NCI-H345 treated with DMSO at 0.1 percent for 48 hours (cell line): ENCODE measurements around the gene SSBP2.
"Not testable (repeated sequence)": the region's sequence is repeated elsewhere in the genome, so short reads cannot be mapped to it uniquely, and the experiment has no call there.

Source experiments
- DNase-seq: peaks from one replicate; lab custom pipeline; 2025; ENCODE audit not compliant: unreplicated experiment; lab: John Stamatoyannopoulos, UW

The SSBP2 gene

DNA sequence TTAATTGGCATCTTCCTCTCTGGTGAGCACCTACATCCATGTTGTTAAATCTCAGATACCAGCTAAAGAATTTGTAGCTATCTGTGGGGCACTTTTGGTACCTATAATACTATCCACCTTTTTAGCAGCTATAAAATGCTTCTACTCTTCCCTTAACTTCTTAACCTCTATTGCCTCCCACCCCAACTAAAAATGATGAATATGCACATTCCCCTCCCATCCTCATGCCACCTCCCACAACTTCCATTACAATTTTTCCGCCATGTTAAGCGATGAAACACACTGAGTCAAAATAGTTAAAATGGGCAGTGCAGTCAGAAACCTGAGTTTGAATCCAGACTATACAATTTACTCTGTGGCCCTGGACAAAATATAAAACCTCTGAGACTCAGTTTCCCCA, 10.1 kb downstream of the SSBP2 start:
- DNase-seq, result no peak

GRCh38 chr5:81739291-81739690, 11.6 kb downstream of the SSBP2 start:
- no peak for DNase-seq

DNA sequence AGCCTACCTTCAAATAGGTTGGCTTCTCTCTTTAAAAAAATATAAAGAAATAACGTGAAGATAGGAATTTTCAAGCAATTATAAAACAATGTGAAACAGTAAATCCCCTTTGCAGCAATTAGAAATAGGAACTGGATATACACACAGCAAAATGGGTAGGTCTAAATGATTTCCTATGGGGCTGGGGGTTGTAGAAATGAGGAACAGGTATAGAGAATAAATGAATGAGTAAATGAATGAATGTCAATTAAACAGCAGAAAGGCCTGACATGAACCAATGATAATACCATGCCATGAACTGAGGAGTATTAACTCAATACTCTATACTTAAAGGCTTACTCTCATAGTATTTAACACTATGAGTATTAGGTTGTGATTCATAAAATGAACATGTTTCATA, 21.6 kb downstream of the SSBP2 start:
- DNase-seq, result no peak

DNA sequence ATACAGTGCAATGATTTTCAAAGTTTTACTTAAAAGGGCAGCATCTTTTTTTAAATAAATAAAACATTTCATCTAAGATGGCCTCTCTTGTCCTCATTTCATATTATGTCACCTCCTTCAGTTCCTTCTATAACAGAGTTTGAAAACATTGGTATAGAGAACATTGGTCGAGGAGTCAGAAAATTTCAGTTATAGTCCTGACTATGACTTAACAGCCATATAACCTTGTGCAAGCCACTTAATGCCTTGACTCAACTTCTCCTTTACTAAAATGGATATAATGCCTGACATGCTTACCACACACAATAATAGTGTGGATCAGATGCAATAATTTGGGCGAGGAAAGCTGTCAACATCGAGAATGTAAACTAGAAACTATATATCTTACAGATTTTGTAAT, 22.6 kb downstream of the SSBP2 start:
- DNase-seq, result no peak

DNA sequence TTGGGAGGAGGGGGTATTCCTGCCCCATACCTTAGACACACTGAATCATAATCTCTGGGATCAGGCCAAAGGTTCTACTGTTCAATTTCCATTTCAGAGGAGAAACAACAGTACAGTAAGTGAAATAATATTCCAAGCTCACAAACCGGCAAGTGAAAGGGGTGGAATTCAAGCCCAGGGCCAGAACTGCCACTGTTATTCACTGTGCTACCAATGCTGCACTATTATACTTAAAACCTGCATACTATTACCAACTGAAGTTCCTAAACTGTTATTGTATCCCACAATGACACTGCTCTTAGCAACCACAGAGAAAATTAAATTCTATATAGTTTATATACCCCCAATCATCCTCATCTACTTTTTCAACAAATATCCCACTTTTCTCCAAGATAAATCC, 24.6 kb downstream of the SSBP2 start:
- DNase-seq, result no peak

DNA sequence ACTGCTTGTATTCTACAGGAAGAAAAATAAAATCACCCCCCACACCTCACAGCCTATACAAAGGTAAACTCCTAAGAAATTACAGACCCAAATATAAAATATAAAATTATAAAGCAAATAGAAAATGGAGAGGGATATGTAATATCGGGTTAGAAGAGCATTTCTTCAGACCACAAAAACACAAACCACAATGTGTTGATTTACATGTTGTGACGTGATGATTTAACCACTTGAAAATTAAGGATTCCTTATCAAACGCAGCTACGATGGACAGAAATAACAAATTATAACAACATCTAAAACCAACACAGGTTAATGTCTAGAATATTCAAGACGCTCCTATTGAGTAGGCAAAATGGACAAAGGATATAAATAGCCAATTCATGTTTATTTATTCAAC, 26.3 kb downstream of the SSBP2 start:
- no peak for DNase-seq

DNA sequence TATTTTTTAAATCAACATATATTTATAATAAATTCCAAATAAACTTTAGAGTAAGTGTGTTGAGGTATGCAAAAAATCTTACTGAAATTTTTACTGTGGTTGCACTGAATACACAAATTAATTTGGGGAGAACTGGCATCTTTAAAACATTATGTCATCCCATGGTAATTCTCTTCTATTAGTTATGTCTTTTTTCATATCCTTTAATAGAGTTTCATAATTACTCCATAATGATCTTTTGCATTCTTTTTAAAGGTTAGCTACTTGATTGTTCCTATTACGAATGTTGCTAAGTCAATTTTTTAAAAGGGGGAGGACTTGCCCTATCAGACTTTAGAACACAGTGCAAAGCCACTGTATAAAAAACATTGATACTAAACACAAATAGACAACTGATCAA, 26.8 kb downstream of the SSBP2 start:
- DNase-seq, result no peak

DNA sequence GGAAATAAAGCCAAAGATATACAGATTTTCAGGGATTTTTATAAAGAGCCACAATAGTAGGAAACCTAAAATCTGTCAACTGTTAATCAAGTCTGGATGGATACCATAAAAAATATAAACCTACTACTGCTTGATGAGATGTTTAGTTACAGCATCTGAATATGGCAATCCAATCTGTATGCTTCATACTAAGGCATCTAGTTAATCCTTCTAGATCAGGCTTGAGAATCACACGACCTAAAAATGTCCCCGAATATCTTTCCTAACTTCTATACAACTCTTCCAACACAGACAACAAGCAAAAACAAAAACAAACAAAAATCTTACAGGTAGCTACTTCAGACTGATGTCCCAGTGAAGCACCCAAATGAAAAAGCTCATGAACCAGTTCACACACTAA, 29.8 kb downstream of the SSBP2 start:
- no peak for DNase-seq

- no peak for DNase-seq
Observed at GRCh38 chr5:81719743-81720345, 31.1 kb downstream of the SSBP2 start.

DNA sequence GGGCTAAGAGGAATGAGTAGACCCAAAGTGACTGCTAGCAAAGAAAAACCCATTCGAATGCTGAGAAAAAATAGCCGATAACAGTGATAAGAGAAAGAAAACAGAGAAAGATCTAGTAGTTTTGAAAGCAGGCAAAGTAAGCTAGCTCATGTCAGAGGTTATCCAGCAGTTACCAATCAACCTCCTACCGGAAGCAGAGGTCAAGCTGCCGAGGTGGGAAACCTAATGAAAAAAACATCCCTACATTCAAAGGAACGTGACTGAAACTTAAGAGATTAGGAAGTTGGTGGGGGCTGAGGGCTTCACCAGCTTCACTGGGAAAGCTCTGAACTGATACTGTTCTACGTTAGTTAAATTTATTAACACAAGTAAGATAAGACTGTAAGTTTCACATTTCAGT, 32.6 kb downstream of the SSBP2 start:
- no peak for DNase-seq

GRCh38 chr5:81717860-81718259, 33.0 kb downstream of the SSBP2 start:
- no peak for DNase-seq

DNA sequence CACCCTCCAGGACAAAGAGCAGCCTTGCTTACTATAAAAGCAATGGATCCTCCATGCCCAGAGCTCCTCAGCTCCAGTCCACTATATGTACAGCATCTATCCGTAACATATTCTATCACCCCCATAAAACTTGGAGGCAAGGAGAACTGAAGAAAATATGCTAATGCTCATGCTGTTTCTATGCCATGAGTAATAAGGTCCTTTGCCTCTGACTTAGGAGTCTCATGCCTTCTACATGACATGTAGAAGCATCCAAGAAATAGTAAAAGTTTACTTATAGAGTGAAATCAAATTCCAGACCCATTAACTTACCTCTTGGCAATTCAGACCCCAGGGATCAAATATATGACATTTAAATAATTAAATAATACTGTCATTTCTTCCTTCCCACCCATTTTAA, 33.7 kb downstream of the SSBP2 start:
- no peak for DNase-seq

DNA sequence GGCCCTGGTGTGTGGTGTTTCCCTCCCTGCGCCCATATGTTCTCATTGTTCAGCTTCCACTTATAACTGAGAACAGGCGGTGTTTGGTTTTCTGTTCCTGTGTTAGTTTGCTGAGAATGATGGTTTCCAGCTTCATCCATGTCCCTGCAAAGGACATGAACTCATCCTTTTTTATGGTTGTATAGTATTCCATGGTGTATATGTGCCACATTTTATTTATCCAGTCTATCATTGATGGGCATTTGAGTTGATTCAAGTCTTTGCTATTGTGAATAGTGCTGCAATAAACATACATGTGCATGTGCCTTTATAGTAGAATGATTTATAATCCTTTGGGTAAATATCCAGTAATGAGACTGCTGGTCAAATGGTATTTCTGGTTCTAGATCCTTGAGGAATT, 36.8 kb downstream of the SSBP2 start:
- not testable (repeated sequence) for DNase-seq

- DNase-seq, result no peak
Observed at GRCh38 chr5:81708889-81709288, 42.0 kb downstream of the SSBP2 start.

DNA sequence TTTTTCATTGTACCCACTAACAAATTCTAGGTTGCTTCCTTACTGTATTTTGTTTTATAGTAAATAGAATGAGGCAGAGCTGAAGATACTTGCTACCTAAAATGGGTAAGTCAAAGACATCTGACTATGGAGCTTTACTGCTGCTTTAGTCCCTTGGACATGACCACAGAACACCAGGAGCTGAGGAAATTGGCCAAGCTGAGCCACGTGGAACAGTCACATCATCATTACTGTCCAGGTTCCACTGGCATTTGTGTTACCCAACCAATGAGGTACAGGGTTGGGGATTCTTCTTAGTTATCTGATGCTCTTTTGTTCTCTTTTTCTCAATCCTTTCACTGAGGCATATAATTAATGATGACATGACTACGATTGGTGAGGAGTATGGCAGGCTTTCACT, 47.1 kb downstream of the SSBP2 start:
- DNase-seq, result no peak

GRCh38 chr5:81700166-81700565, 50.7 kb downstream of the SSBP2 start:
- no peak for DNase-seq

GRCh38 chr5:81698813-81699212, 52.1 kb downstream of the SSBP2 start:
- DNase-seq, result no peak

- no peak for DNase-seq
Observed at GRCh38 chr5:81696418-81697397, 54.2 kb downstream of the SSBP2 start.

DNA sequence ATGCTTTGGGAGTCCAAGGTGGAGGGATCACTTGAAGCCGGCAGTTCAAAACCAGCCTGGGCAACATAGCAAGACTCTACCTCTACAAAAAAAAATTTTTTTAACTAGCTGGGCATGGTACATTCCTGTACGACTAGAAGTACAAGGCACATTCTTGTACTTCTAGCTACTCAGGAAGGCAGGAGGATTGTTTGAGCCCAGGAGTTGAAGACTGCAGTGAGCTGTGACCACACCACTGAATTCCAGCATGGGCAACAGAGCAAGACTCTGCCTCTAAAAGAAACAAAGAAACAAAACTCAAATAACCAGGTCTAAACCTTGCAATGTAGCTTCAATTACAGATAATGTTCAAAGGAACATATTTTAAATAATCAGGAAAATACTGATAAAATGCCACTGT, 56.2 kb downstream of the SSBP2 start:
- no peak for DNase-seq

GRCh38 chr5:81688215-81688614, 62.7 kb downstream of the SSBP2 start:
- DNase-seq, result no peak

- no peak for DNase-seq
Observed at GRCh38 chr5:81687292-81687691, 63.6 kb downstream of the SSBP2 start.

DNA sequence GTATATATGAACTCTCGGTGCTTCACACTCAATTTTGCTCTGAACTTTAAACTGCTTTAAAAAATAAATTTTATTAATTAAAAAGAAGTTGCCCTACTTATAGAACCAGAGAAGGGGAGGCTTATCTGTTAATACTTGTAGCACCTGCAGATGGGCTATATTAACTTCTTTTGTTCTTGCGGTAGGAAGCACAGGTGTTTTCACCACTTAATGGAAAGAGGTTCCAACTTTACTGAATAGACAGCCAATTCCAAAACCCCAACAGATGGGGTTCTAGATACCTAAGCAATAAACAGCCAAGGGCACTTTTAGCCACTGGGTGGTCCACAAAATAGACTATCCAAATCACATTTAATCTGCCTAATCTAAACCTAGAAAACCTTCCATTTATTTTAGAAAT, 65.4 kb downstream of the SSBP2 start:
- DNase-seq, result no peak

DNA sequence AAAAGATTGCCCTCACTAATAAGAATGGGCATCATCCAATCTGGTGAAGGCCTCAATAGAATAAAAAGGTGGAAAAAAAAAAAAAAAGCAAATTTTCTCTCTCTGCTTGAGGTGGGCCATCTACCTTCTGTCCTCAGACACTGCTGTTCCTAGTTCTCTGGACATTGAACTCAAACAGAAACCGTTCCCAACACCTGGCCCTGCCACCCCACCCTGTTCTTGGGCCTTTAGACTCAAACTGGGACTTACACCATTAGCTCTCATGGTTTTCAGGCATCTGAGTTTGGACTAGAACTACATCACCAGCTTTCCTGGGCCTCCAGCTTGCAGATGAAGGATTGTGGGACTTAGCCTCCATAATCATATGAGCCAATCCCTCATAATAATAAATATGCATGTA, 71.0 kb downstream of the SSBP2 start:
- no peak for DNase-seq
